NCI-H345 treated with DMSO at 0.1 percent for 48 hours (cell line): ENCODE measurements around the gene SYNGR4.
"Not testable (repeated sequence)": the region's sequence is repeated elsewhere in the genome, so short reads cannot be mapped to it uniquely, and the experiment has no call there.

Source experiments
- DNase-seq: peaks from one replicate; lab custom pipeline; 2025; ENCODE audit not compliant: unreplicated experiment; lab: John Stamatoyannopoulos, UW

Gene SYNGR4

GRCh38 chr19:48363810-48364597 lies at the start of gene SYNGR4, which contains the start of gene TMEM143:
Gene SYNGR4, plus strand, starts transcription at chr19:48364367. Its CDS starts 1,476 bp downstream, at chr19:48365843.
Gene TMEM143, minus strand, starts transcription at chr19:48363940. Its CDS starts 20 bp downstream, at chr19:48363920.
- peak; percentile 92 for DNase-seq

- no peak for DNase-seq
Measured at GRCh38 chr19:48315712-48316111, 48.5 kb upstream of the SYNGR4 start.

- DNase-seq = not testable (repeated sequence)
Measured at GRCh38 chr19:48317708-48317960, 46.5 kb upstream of the SYNGR4 start.

- DNase-seq = no peak
Measured at GRCh38 chr19:48318286-48318987, 45.7 kb upstream of the SYNGR4 start.

GRCh38 chr19:48319647-48320541 lies 44.3 kb upstream of the SYNGR4 start:
- peak; percentile 23 for DNase-seq

- peak; percentile 72 for DNase-seq
Measured at GRCh38 chr19:48321372-48321621, 42.9 kb upstream of the SYNGR4 start.

GRCh38 chr19:48321622-48322591 lies 42.3 kb upstream of the SYNGR4 start:
- DNase-seq = peak; percentile 73

- DNase-seq = no peak
Measured at GRCh38 chr19:48325265-48325910, 38.8 kb upstream of the SYNGR4 start, which contains the start of gene EMP3. Gene EMP3, plus strand, starts transcription at chr19:48325552. Its CDS starts 1,293 bp downstream, at chr19:48326845.

GRCh38 chr19:48329167-48329891 lies 34.8 kb upstream of the SYNGR4 start:
- no peak for DNase-seq

- peak; percentile 80 for DNase-seq
Measured at GRCh38 chr19:48330012-48330681, 34.0 kb upstream of the SYNGR4 start.

GRCh38 chr19:48332351-48332661 lies 31.9 kb upstream of the SYNGR4 start:
- DNase-seq = no peak

- peak; percentile 99 for DNase-seq
Measured at GRCh38 chr19:48332662-48333466, 31.3 kb upstream of the SYNGR4 start.

- DNase-seq = peak; percentile 69
Measured at GRCh38 chr19:48333467-48334384, 30.4 kb upstream of the SYNGR4 start.

GRCh38 chr19:48338253-48338755 lies 25.9 kb upstream of the SYNGR4 start:
- no peak for DNase-seq

- DNase-seq = no peak
Measured at GRCh38 chr19:48338802-48339503, 25.2 kb upstream of the SYNGR4 start.

- no peak for DNase-seq
Measured at GRCh38 chr19:48340995-48341394, 23.2 kb upstream of the SYNGR4 start.
